Measurements from ENCODE around the gene TECPR2.

The TECPR2 gene

DNA sequence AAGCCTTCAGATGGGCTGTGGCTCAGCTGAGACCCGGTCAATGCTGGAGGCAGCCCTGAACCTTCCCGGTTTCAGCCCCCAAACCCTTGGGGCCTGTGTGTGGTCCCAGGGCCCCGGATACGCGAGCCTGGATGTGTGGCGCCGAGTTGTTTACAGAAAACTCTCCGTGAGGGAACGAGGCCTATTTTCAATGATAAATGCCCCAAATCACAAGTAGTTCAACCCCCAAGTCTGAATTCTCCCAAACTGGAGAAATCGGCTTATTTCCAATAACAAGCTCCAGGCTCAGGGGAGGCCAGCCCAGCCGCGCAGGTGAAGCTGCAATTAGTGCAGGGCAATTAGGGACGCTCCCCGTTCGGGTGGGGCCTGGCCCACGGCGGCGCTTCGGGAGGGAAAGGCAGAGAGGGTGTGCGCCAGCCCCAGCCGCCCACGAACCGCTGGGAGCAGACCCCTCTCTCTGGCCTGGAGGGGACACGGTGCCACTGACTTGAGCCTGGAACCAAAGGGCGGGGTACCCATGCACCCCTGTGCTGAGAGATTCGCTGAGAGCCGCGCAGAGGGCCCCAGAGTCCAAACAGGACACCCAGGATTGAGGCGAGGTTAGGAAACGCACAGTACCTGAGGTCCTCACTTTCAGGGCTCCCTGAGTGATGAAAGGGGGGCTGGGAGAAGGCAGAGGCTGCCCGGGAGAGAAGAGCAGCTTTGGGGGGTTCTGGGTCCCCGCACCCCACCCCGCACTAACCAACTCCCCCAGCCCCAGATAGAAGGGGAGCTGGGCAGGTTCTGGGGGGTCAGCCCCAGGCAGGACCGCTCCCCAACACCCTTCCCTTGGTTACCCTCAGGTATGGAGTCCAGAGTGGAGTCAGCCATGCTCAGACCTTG is 161.1 kb downstream of the TECPR2 start:
- H3K4me1 ChIP-seq (ENCODE audit: control insufficient read depth in 1 of 2, insufficient read depth in 1 of 2, low read depth in 1 of 2, low read length in 1 of 2): peaks cover 21 to 24% of the 10 kb centered on the region in 2 experiments
- no peaks in the 10 kb centered on the region for H3K36me3 ChIP-seq
- peak overlapping the region; percentile 72 for H3K27ac ChIP-seq
- peak overlapping the region; percentile 64 to 68 for H3K4me3 ChIP-seq (ENCODE audit: low read depth in 1 of 2, low read length in 1 of 2)
- no peak for TF ChIP-seq CTCF (IDR thresholded peaks at IDR 0.05)
- H3K27me3 ChIP-seq: peaks cover 3% of the 10 kb centered on the region
- no peaks in the 10 kb centered on the region for H3K9me3 ChIP-seq

- peak overlapping the region; percentile 64 to 68 for H3K4me3 ChIP-seq (ENCODE audit: low read depth in 1 of 2, low read length in 1 of 2)
- peak overlapping the region; percentile 72 for H3K27ac ChIP-seq
- H3K4me1 ChIP-seq (ENCODE audit: control insufficient read depth in 1 of 2, insufficient read depth in 1 of 2, low read depth in 1 of 2, low read length in 1 of 2): peaks cover 21 to 24% of the 10 kb centered on the region in 2 experiments
- TF ChIP-seq CTCF (IDR thresholded peaks at IDR 0.05): peak; percentile 96
- no peaks in the 10 kb centered on the region for H3K9me3 ChIP-seq
- no peaks in the 10 kb centered on the region for H3K27me3 ChIP-seq
- no peaks in the 10 kb centered on the region for H3K36me3 ChIP-seq
Measured at GRCh38 chr14:102524451-102525218, 161.9 kb downstream of the TECPR2 start.

GRCh38 chr14:102525219-102525928 is 162.6 kb downstream of the TECPR2 start:
- no peaks in the 10 kb centered on the region for H3K9me3 ChIP-seq
- H3K27me3 ChIP-seq: no peaks in the 10 kb centered on the region
- TF ChIP-seq CTCF (IDR thresholded peaks at IDR 0.05): no peak
- peaks cover 21 to 24% of the 10 kb centered on the region in 2 experiments for H3K4me1 ChIP-seq (ENCODE audit: control insufficient read depth in 1 of 2, insufficient read depth in 1 of 2, low read depth in 1 of 2, low read length in 1 of 2)
- peak overlapping the region; percentile 72 for H3K27ac ChIP-seq
- no peaks in the 10 kb centered on the region for H3K36me3 ChIP-seq
- peak overlapping the region; percentile 64 to 68 for H3K4me3 ChIP-seq (ENCODE audit: low read depth in 1 of 2, low read length in 1 of 2)

DNA sequence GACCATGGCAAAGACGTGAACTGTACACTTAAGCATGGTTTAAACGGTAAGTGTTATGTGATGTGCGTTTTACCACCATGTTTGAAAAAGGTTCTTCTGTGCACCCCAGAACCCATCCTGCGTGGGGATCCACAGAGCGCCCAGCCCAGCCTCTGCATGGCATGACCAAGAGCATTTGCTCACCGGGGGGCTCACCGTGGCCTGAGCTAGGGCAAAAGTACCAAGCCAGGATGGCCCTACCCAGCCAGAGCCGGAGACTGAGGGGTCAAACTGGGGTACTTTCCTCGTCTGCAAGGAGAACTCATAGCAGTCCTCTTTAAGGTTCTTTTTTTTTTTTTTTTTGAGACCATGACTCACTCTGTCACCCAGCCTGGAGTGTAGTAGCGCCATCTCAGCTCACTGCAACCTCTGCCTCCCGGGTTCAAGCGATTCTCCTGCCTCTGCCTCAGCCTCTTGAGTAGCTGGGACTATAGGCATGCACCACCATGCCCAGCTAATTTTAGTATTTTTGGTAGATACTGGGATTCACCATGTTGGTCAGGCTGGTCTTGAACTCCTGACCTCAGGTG is 163.3 kb downstream of the TECPR2 start:
- Histone ChIP-seq H3K9me3 (no peaks in the 10 kb centered on the region), H3K27me3 (no peaks in the 10 kb centered on the region), H3K4me1 (ENCODE audit: control insufficient read depth in 1 of 2, insufficient read depth in 1 of 2, low read depth in 1 of 2, low read length in 1 of 2) (peaks cover 21 to 27% of the 10 kb centered on the region in 2 experiments), H3K27ac (no peak overlapping the region), H3K4me3 (ENCODE audit: low read depth in 1 of 2, low read length in 1 of 2) (no peak overlapping the region), H3K36me3 (no peaks in the 10 kb centered on the region)
- TF ChIP-seq CTCF (IDR thresholded peaks at IDR 0.05): no peak

Data from neutrophil (primary cell).